Measurements from ENCODE around the gene ZNG1B.
"Not testable (repeated sequence)": the region's sequence is repeated elsewhere in the genome, so short reads cannot be mapped to it uniquely, and the experiment has no call there.

The ZNG1B gene

DNA sequence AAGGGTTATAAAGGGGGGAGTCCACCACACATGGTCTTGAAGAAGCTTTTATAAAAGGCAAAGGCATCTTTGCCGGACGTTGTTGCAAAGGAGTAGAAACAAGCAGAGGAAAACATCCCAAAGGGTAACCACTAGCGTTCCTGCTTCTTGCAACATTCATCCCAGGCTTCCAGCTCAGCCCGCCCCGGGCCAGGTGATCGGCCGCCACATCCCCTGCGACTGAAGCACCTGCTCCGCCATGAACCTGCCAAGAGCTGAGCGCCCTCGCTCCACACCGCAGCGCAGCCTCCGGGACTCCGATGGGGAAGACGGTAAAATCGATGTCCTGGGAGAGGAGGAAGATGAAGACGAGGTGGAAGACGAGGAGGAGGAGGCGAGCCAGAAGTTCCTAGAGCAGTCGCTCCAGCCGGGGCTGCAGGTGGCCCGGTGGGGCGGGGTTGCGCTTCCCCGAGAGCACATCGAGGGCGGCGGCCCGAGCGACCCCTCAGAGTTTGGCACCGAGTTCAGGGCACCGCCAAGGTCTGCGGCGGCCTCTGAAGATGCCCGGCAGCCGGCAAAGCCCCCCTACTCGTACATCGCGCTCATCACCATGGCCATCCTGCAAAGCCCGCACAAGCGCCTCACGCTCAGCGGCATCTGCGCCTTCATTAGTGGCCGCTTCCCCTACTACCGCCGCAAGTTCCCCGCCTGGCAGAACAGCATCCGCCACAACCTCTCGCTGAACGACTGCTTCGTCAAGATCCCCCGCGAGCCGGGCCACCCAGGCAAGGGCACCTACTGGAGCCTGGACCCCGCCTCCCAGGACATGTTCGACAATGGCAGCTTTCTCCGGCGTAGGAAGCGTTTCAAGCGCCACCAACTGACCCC is 61.8 kb downstream of the ZNG1B start:
- Mint-ChIP-seq H3K27me3 (ENCODE audit: low read depth) (peaks cover 37% of the 10 kb centered on the region), H3K4me1 (ENCODE audit: low read depth) (peaks cover 16% of the 10 kb centered on the region)
- H3K9me3 Mint-ChIP-seq; H3K36me3 Mint-ChIP-seq (ENCODE audit: low read depth); H3K4me3 Mint-ChIP-seq; H3K27ac Mint-ChIP-seq: not testable (repeated sequence)

DNA sequence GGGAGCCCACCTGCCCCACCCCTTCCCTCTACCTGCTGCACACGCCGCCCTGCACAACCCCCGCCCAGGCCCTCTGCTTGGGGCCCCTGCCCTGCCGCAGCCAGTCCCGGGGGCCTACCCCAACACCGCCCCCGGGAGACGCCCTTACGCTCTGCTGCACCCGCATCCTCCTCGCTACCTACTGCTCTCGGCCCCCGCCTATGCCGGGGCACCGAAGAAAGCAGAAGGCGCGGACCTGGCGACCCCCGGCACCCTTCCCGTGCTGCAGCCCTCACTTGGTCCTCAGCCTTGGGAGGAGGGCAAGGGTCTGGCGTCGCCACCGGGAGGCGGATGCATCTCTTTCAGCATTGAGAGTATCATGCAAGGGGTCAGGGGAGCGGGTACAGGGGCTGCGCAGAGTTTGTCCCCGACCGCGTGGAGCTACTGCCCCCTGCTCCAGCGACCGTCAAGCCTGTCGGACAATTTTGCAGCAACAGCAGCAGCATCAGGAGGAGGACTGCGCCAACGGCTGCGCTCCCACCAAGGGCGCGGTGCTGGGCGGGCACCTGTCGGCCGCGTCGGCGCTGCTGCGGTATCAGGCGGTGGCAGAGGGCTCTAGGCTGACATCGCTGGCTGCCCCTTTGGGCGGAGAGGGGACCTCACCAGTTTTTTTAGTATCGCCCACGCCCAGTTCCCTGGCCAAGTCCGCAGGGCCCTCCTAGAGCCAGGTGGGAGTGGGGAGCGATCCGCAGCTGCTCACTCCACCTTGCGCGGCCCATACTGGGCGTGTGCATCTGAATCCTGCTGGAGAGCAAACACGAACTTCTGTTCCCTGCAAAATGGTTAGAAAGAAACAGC is 62.6 kb downstream of the ZNG1B start:
- H3K36me3 Mint-ChIP-seq (ENCODE audit: low read depth); H3K9me3 Mint-ChIP-seq; H3K27ac Mint-ChIP-seq: not testable (repeated sequence)
- Mint-ChIP-seq H3K27me3 (ENCODE audit: low read depth) (peaks cover 40% of the 10 kb centered on the region), H3K4me1 (ENCODE audit: low read depth) (peaks cover 16% of the 10 kb centered on the region), H3K4me3 (peak overlapping the region; percentile 16)

DNA sequence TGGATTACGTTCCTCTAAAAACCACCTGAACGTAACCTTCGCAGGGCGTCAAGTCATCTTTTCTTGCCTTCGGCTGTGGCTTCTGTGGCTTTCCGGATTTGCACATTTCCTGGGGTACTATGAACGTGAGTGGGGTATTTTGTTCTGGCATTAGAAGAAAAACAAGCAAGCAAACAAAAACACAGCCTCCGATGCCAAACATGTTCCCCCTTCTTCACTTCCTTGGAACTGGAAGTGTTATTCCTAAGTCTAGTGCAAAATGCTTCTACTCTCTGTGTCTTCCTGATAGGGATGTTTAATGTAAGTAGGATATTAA is 63.2 kb downstream of the ZNG1B start:
- H3K36me3 Mint-ChIP-seq (ENCODE audit: low read depth); H3K9me3 Mint-ChIP-seq: not testable (repeated sequence)
- peak overlapping the region; percentile 16 for H3K4me3 Mint-ChIP-seq
- H3K27ac Mint-ChIP-seq = peak overlapping the region; percentile 63
- peaks cover 16% of the 10 kb centered on the region for H3K4me1 Mint-ChIP-seq (ENCODE audit: low read depth)
- H3K27me3 Mint-ChIP-seq (ENCODE audit: low read depth) = peaks cover 40% of the 10 kb centered on the region

DNA sequence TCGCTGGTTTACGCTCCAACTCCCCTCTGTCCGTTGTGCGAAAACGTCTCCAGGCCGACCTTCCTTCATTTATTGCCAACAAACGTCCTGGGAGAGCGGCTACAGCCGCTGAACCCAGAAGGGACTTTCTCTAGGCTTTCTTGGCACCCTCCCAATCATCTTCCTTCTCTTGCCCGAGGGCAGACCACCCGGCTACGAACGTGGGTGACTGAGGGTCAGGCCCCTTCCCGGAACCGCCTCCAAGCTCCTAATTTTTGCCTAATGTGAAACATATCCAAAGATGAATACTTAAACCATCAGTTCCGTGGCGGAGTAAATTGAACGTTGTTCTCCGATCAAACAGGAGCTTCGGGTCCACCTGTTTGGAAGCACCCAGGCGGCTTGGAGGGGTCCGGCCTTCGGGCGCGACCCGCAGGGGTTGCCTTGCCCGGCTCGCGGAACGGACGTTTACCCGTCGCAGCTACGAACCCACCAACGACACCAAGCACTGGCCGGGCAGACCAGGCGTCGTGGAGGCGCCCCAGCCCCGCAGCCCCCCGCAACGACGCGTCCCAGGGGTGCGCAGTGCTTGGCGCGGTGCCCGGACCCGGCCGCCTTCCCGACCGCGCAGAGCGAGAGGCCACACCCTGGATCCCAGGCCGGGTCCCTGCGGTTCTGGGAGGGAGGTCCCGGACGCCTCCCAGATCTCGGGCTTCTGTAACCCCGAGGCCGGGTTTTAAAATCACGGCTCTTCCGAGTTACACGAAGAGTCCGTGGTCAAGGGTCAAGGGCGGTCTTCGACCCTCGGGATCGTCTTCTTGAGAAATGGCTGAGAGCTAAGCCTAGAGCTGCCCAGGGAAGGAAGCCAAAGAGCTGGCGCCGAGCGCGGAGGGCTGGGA is 65.0 kb downstream of the ZNG1B start:
- H3K36me3 Mint-ChIP-seq (ENCODE audit: low read depth); H3K9me3 Mint-ChIP-seq: not testable (repeated sequence)
- H3K4me1 Mint-ChIP-seq (ENCODE audit: low read depth) = peaks cover 16% of the 10 kb centered on the region
- H3K27ac Mint-ChIP-seq = peak overlapping the region; percentile 57
- H3K27me3 Mint-ChIP-seq (ENCODE audit: low read depth) = peaks cover 40% of the 10 kb centered on the region
- peak overlapping the region; percentile 71 for H3K4me3 Mint-ChIP-seq

DNA sequence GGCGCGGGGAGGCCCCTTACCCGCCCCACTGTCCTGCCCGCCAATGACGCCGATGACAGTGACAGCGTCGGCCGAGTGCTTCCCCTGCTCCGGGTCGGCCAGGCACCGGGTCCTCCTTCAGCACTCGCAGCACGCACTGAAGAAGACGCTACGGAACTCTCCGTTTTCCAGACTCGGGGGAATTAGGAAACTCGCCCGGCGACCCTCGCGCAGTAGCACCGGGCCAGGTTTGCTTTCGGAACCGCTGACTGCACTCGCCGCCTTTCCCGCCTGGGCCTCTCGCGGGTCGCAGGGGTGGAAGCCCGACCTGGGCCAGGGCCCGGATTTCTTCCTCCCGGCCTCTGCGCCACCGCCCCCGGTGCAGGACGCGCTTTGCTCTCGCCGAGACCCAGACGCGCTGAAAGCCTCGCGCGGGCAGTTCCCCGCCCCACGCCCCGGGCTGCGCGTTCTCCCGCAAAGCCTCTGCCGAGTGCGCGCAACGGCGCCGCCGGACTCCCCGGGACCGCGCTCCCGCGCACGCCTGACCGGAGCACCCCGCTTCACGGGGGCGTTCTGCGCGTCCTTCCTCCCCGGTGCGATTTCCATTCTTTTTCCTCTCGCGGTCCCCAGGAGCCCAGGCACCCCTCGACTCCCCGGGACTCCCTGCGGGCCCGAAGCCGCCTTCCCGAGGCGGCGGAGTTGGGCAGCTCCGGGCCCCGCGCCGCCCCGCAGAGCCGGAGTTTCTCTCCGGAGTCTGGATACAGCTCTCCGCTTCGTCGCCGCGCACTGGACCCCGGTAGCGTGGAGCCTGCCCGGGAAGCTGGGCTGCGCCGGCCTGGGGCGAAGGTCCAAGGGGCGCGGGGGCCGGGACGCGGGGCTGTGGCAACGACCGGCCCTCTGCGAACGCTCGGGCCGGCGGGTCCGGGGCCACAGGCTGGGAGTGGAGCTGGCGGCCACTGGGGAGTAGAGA is 65.9 kb downstream of the ZNG1B start:
- peak overlapping the region; percentile 71 for H3K4me3 Mint-ChIP-seq
- not testable (repeated sequence) for H3K9me3 Mint-ChIP-seq; H3K36me3 Mint-ChIP-seq (ENCODE audit: low read depth)
- H3K27ac Mint-ChIP-seq = peak overlapping the region; percentile 57
- peaks cover 40% of the 10 kb centered on the region for H3K27me3 Mint-ChIP-seq (ENCODE audit: low read depth)
- peaks cover 16% of the 10 kb centered on the region for H3K4me1 Mint-ChIP-seq (ENCODE audit: low read depth)

DNA sequence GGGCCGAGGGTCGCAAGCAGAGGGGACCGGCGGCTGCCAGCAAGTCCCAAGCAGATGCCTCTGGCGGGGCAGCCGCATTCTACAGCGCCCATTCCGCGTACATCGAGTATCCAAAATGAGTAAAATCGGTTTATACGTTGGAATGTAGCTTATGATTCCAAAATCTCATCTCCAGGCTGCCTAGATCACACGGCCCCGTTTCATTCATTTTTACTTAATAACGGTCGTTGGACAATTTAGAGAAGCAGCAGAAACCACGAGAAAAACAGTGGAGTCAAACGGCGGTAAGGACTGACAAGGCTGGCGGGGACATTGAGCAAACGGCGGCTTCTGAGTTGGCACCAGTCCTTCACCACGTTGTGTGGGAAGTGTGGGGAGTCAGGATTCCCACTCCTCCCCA is 66.6 kb downstream of the ZNG1B start:
- not testable (repeated sequence) for H3K27ac Mint-ChIP-seq; H3K9me3 Mint-ChIP-seq; H3K36me3 Mint-ChIP-seq (ENCODE audit: low read depth)
- peak overlapping the region; percentile 25 for H3K4me3 Mint-ChIP-seq
- peaks cover 37% of the 10 kb centered on the region for H3K27me3 Mint-ChIP-seq (ENCODE audit: low read depth)
- H3K4me1 Mint-ChIP-seq (ENCODE audit: low read depth) = peaks cover 16% of the 10 kb centered on the region

DNA sequence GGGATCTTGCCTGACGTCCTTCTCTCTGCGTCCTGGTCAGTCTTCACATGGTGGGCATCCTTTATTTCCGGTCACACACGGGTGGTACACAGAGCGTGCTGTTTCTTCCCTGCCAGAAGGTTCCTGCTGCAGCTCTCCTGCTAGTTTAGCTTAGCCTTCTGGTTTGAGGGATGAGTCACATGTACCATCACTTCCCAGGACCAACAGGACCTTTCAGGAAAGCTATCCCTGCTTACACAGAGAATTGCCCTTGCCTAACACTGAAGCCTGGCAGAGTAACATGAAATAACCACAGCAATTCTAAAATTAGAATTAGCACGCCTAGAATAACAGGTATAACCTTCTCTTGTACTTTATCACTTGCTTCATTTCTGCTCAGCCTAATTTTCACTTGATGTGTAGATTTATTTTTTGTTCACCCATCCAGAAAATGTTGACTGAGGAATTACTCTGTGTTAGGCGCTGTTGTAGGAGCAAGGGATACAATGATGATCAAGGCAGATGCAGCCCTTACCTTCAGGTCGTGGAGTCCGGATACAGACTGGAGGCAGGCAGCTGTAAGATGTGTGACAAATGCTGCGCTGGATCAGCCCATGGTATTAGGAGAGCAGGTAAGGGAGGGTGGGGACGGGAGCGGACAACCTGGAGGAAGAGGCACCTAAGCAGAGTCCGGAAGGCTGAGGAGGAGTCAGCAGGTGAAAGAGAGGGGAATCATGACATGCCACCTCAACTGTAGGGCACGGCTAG is 70.1 kb downstream of the ZNG1B start:
- H3K27ac Mint-ChIP-seq = not testable (repeated sequence)
- peaks cover 31% of the 10 kb centered on the region for H3K27me3 Mint-ChIP-seq (ENCODE audit: low read depth)

DNA sequence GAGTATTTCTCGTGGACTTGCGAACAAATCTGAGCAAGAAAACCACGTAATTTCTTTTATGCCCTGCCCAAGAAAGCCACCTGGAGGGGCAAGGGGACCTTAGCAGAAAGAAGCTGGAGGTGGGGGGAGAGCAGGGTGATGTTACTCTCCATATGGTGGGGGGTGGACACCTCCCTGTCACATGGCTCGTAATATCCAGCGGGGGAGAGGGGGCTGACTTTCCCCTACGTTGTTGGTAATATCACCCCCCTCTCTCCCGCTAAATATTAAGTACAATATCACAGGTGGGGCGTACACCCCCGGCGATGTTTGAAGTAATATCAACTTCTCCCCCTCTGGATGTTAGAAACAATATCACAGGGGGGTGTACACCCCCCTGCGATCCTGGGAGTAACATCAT is 70.7 kb downstream of the ZNG1B start:
- H3K27me3 Mint-ChIP-seq (ENCODE audit: low read depth) = peaks cover 27% of the 10 kb centered on the region
- H3K9me3 Mint-ChIP-seq; H3K27ac Mint-ChIP-seq; H3K4me1 Mint-ChIP-seq (ENCODE audit: low read depth); H3K4me3 Mint-ChIP-seq; H3K36me3 Mint-ChIP-seq (ENCODE audit: low read depth): not testable (repeated sequence)

More for the DNA sequence above, 70.1 kb downstream of the ZNG1B start:
- not testable (repeated sequence) for H3K4me3 Mint-ChIP-seq; H3K9me3 Mint-ChIP-seq; H3K4me1 Mint-ChIP-seq (ENCODE audit: low read depth); H3K36me3 Mint-ChIP-seq (ENCODE audit: low read depth)

DNA sequence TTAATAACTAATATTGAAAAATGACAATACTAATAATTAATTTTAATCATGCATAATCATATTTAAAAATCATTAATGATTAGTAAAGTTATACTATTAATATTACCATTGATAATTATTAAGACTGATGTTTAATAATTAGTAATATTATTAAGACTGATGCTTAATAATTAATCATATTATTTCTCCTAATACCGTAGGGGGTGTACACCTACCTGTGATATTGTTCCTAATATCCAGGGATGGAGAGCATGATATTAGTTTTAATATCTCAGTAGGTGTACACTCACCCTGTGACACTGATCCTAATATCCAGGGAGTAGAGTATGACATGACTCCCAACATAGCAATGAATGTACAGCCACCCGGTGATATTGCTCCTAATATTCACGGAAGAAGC is 73.4 kb downstream of the ZNG1B start:
- H3K27ac Mint-ChIP-seq; H3K9me3 Mint-ChIP-seq; H3K36me3 Mint-ChIP-seq (ENCODE audit: low read depth); H3K4me3 Mint-ChIP-seq; H3K4me1 Mint-ChIP-seq (ENCODE audit: low read depth): not testable (repeated sequence)
- H3K27me3 Mint-ChIP-seq (ENCODE audit: low read depth) = peaks cover 28% of the 10 kb centered on the region

DNA sequence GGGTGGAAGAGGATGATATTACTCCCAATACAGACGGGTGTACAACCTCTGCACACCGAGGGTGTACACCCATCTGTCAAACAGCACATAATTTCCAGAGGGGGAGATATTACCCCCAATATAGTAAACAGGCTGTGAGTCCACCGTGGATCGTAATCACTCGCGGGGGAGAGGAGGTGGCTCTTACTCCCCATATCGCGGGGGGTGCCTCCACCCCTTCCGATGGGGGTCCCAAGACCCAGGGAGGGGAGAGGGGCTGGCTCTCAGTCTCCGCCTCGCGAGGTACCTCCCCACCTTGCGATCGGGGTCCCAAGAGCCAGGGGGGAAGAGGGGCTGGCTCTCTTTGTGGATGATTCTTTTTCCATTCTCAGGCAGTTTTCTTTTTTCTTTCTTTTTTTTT is 74.4 kb downstream of the ZNG1B start:
- H3K9me3 Mint-ChIP-seq; H3K27ac Mint-ChIP-seq; H3K4me1 Mint-ChIP-seq (ENCODE audit: low read depth); H3K4me3 Mint-ChIP-seq; H3K36me3 Mint-ChIP-seq (ENCODE audit: low read depth): not testable (repeated sequence)
- H3K27me3 Mint-ChIP-seq (ENCODE audit: low read depth) = peaks cover 28% of the 10 kb centered on the region

DNA sequence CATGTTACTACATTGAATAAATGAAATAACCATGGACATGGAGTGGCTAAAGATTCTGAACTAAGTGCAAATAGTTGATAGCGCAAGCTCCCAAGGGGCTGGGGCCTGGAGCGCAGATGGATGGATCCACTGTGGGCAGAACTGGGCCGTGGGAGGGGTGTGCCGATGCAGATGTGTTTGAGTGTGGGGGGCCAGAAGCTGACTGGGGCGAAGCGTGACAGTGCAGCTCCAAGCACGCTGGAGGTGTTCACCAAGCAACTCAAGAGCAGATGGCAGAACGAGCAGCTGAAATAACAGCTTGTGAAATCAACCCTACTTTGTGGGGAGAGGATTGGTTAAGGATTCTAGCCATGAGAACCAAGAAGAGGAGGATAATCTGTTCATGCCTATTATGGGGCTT is 78.0 kb downstream of the ZNG1B start:
- H3K4me3 Mint-ChIP-seq = not testable (repeated sequence)

DNA sequence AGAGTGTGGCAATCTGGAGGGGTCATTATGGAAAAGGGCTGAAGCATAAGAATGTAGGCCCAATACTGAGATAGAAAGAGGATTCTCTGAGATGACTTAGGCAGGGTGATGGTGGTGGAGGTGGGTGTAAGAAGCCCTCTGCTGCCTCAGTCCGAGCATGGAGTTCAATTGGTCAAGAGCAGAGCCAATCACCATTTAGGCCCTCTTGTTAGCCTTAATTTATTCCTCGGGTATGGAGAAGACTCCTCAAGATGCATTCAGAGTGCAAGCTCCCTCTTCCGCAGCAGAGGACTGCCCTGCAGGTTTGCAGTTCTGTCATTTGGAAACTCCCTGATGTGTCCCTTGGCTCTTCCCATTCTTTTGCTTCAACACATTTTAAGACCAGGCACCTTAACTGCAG is 78.5 kb downstream of the ZNG1B start:
- not testable (repeated sequence) for H3K27ac Mint-ChIP-seq; H3K4me3 Mint-ChIP-seq; H3K36me3 Mint-ChIP-seq (ENCODE audit: low read depth); H3K9me3 Mint-ChIP-seq; H3K4me1 Mint-ChIP-seq (ENCODE audit: low read depth)
- H3K27me3 Mint-ChIP-seq (ENCODE audit: low read depth) = peaks cover 11% of the 10 kb centered on the region

More for the DNA sequence above, 78.0 kb downstream of the ZNG1B start:
- H3K27ac Mint-ChIP-seq; H3K36me3 Mint-ChIP-seq (ENCODE audit: low read depth); H3K4me1 Mint-ChIP-seq (ENCODE audit: low read depth); H3K9me3 Mint-ChIP-seq: not testable (repeated sequence)
- H3K27me3 Mint-ChIP-seq (ENCODE audit: low read depth) = peaks cover 11% of the 10 kb centered on the region

DNA sequence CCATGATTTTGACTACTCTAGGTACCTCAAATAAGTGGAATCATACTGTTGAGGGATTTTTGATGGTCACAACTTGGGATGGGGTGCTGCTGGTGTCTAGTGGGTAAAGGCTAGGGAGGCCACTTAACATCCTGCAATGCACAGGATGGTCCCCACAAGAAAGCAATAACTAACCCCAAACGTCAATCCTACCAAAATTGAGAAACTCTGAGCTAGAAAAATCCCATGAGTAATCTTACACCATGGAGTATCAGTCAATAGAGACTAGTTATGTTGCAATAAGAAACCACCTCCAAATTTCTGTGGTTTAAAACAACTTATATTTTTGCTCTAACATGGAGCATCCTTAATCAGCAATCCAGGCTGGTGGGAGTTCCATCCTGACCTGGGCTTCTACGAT is 79.5 kb downstream of the ZNG1B start:
- not testable (repeated sequence) for H3K27me3 Mint-ChIP-seq (ENCODE audit: low read depth)

More for the DNA sequence above, 79.5 kb downstream of the ZNG1B start:
- not testable (repeated sequence) for H3K4me1 Mint-ChIP-seq (ENCODE audit: low read depth); H3K36me3 Mint-ChIP-seq (ENCODE audit: low read depth); H3K9me3 Mint-ChIP-seq; H3K27ac Mint-ChIP-seq; H3K4me3 Mint-ChIP-seq
